GM12878 (cell line): ENCODE data around the gene CHN2. TPM values are rescaled to one million over a fixed set of nuclear protein-coding genes. Genes with fewer than 3 reads are reported as not detected.

ENCODE experiments used
- ATAC-seq: fragments of 200-7000 bp; cut with Tn5 transposase; 3 replicates; pipeline ENCODE4 v1.9.1; 2020; ENCODE audit warnings: mild to moderate bottlenecking, moderate library complexity
- BruUV-seq: library from RNA; stranded (reverse); fragments of 400-500 nt; replicated peaks from 2 replicates; lab custom pipeline; 2021; lab: Mats Ljungman, UMichigan
- CTCF ChIA-PET: fragments of 300-600 bp; sonication (Branson Sonifier 250); formaldehyde crosslinking; extraction: SDS; loops from one replicate; lab custom pipeline; 2021; ENCODE audit warnings: inconsistent platforms; lab: Yijun Ruan, JAX
- POLR2A ChIA-PET: fragments of 350-600 bp; formaldehyde crosslinking; extraction: SDS; loops from one replicate; lab custom pipeline; 2021; ENCODE audit warnings: inconsistent platforms; lab: Charles Lee
- RAD21 ChIA-PET: fragments of 300-600 bp; sonication (Branson Sonifier 250); formaldehyde crosslinking; loops from one replicate; lab custom pipeline; 2023; ENCODE audit warnings: antibody characterized with exemption; ENCODE audit not compliant: unreplicated experiment; lab: Charles Lee
- SMC1A ChIA-PET: fragments of 300-600 bp; sonication (Branson Sonifier 250); formaldehyde crosslinking; loops from one replicate; lab custom pipeline; 2023; ENCODE audit not compliant: unreplicated experiment, uncharacterized antibody; lab: Charles Lee
- DNase-seq: peaks from one replicate; pipeline ENCODE4 v3.0.0-alpha.2; 2011; ENCODE audit warnings: low read depth, low spot score
- FAIRE-seq: peaks from 3 replicates; lab custom pipeline; 2011; peaks lifted over from hg19 to GRCh38; lab: Jason Lieb, UNC
- H2AFZ ChIP-seq: 2 replicates; pipeline ENCODE4 v1.6.0; 2011; ENCODE audit warnings: low read depth, low read length, control low read depth; ENCODE audit not compliant: control insufficient read depth
- H3K27ac ChIP-seq: 2 replicates; pipeline ENCODE4 v1.5.1; 2011; ENCODE audit warnings: control low read depth; ENCODE audit not compliant: control insufficient read depth, insufficient read depth
- H3K27me3 ChIP-seq, 2 experiments: replicated peaks in 1 of 2; 2 replicates each; pipeline versions ENCODE4 v1.6.0 to v1.6.1; 2011; ENCODE audit warnings: low read length in 1 of 2; ENCODE audit not compliant: control insufficient read depth in 2 of 2, insufficient read depth in 2 of 2
- H3K36me3 ChIP-seq, 2 experiments: 2 replicates each; pipeline ENCODE4 v1.5.1; 2011; ENCODE audit warnings: low read length in 1 of 2; ENCODE audit not compliant: control insufficient read depth in 2 of 2, insufficient read depth in 2 of 2
- H3K4me1 ChIP-seq: 2 replicates; pipeline ENCODE4 v1.6.1; 2011; ENCODE audit warnings: mild to moderate bottlenecking, low read length, moderate library complexity, mixed read lengths; ENCODE audit not compliant: control insufficient read depth, insufficient read depth
- H3K4me2 ChIP-seq: 2 replicates; pipeline ENCODE4 v1.6.0; 2011; ENCODE audit warnings: control low read depth; ENCODE audit not compliant: control insufficient read depth, insufficient read depth
- H3K4me3 ChIP-seq: fragments of 200-600 bp; sonication (generic); 2 replicates; pipeline ENCODE4 v1.5.1; 2016
- H3K79me2 ChIP-seq: 2 replicates; pipeline ENCODE4 v1.6.0; 2011; ENCODE audit warnings: low read length; ENCODE audit not compliant: control insufficient read depth, insufficient read depth
- H3K9ac ChIP-seq: 2 replicates; pipeline ENCODE4 v1.8.0; 2011; ENCODE audit warnings: low read length, control low read depth, mixed read lengths; ENCODE audit not compliant: control insufficient read depth, insufficient read depth
- H3K9me3 ChIP-seq: replicated peaks from 3 replicates; pipeline ENCODE4 v1.5.1; 2011; ENCODE audit warnings: mild to moderate bottlenecking, low read length; ENCODE audit not compliant: control insufficient read depth, insufficient read depth
- H4K20me1 ChIP-seq: 2 replicates; pipeline ENCODE4 v1.6.0; 2011; ENCODE audit not compliant: control insufficient read depth, insufficient read depth
- CHD4 ChIP-seq: fragments of 200-600 bp; sonication (generic); IDR thresholded peaks from 2 replicates; pipeline ENCODE4 v1.6.1; 2016; ENCODE audit warnings: mild to moderate bottlenecking
- IRF3 ChIP-seq: fragments of 450-650 bp; IDR thresholded peaks from 2 replicates; pipeline ENCODE4 v1.6.1; 2014; ENCODE audit warnings: mild to moderate bottlenecking
- KLF5 ChIP-seq: fragments of 450-650 bp; IDR thresholded peaks from 2 replicates; pipeline ENCODE4 v1.6.1; 2014; ENCODE audit warnings: mild to moderate bottlenecking; ENCODE audit not compliant: partially characterized antibody
- MYB ChIP-seq: fragments of 150-350 bp; IDR thresholded peaks from 2 replicates; pipeline ENCODE4 v1.6.1; 2014; ENCODE audit warnings: mild to moderate bottlenecking, low read depth, low read length, borderline replicate concordance
- SPI1 ChIP-seq: IDR thresholded peaks from 2 replicates; pipeline ENCODE4 v1.6.1; 2011; ENCODE audit warnings: low read depth, mild to moderate bottlenecking, low read length, moderate library complexity, borderline replicate concordance; ENCODE audit not compliant: insufficient read depth
- ZBTB4 ChIP-seq: fragments of 450-650 bp; formaldehyde crosslinking; IDR thresholded peaks from 2 replicates; pipeline ENCODE4 v1.4.0; 2022; ENCODE audit warnings: mild to moderate bottlenecking, moderate library complexity
- ZNF687 ChIP-seq: fragments of 450-650 bp; IDR thresholded peaks from 2 replicates; pipeline ENCODE4 v1.6.1; 2017; ENCODE audit warnings: mild to moderate bottlenecking, moderate library complexity
- WGBS: methylation state at CpG from one replicate; pipeline ENCODE4 v1.1.6; 2016; ENCODE audit warnings: low lambda C conversion rate; ENCODE audit not compliant: insufficient replicate concordance, insufficient coverage; ENCODE audit errors: missing lambda C conversion rate; 5-methylcytosine and 5-hydroxymethylcytosine counted together
- in situ Hi-C: fragments of 300-500 bp; cut with MboI; formaldehyde crosslinking; loops from 9 replicates; pipeline ENCODE4 v1.14.3; 2018; ENCODE audit warnings: mixed read lengths
- intact Hi-C: fragments of 100-400 bp; cut with micrococcal nuclease; formaldehyde crosslinking; loops from one replicate; pipeline ENCODE4 v1.14.2; 2022; ENCODE audit not compliant: unreplicated experiment
- polyA plus RNA-seq, 11 experiments: library from polyadenylated mRNA; depleted of rRNA in 4 of 11; unstranded in 6 of 11; stranded (reverse) in 5 of 11; fragments of >200 nt; fragmentation: Nextera tagmentation in 4 of 11; fragmentation: Illumina TruSeq in 1 of 11; extraction: Ambion mirVana in 4 of 11; extraction: Trizol in 1 of 11; gene quantifications; 1 replicate in 1 of 11; 2 replicates in 10 of 11; pipeline versions ENCODE4 v1.2.1 to v1.2.3, GENCODE V29; 2011 to 2016; ENCODE audit warnings: inconsistent platforms in 2 of 11, missing spikeins in 2 of 11, low read depth in 1 of 11
- total RNA-seq, 4 experiments: library from RNA; depleted of rRNA in 3 of 4; stranded (reverse); fragments of >200 nt in 3 of 4; fragmentation: Illumina TruSeq in 1 of 4; extraction: Trizol in 1 of 4; gene quantifications; 2 replicates each; pipeline versions ENCODE4 v1.2.1 to v1.2.3, GENCODE V29; 2013 to 2021

Gene CHN2
- total and polyA plus RNA-seq, 10 of the 15 experiments (the other 5 are each of a cell fraction or from before 2014, with no cell fraction given), result 0.11 to 3.8 (median 0.37) TPM; not detected in 2

GRCh38 chr7:29314148-29314547 is 119.6 kb downstream of the CHN2 start:
- in situ Hi-C loops, result no loop called here
- no peak overlapping the region for H3K9ac ChIP-seq

GRCh38 chr7:29315122-29315891 is 120.7 kb downstream of the CHN2 start:
- RAD21 ChIA-PET, result no interaction called here
- 39% methylated on average over 3 of the region's 3 CpGs for WGBS
- Histone ChIP-seq H2AFZ (no peak overlapping the region), H3K4me1 (no peaks in the 10 kb centered on the region), H3K27me3 (no peaks in the 10 kb centered on the region; a peak in 1 of 4 replicates), H3K4me2 (no peak overlapping the region), H3K79me2 (no peaks in the 10 kb centered on the region), H3K4me3 (no peak overlapping the region), H3K36me3 (no peaks in the 10 kb centered on the region), H4K20me1 (no peaks in the 10 kb centered on the region), H3K9me3 (no peaks in the 10 kb centered on the region), H3K9ac (no peak overlapping the region), H3K27ac (no peak overlapping the region)
- in situ Hi-C loops (no loop called here), intact Hi-C loops (no loop called here)
- FAIRE-seq (no peak), DNase-seq (no peak), ATAC-seq (no peak)
- SMC1A ChIA-PET, result no interaction called here
- BruUV-seq, result no TSS peak
- CTCF ChIA-PET, result interaction anchor here (1.3 to 1.5 kb wide), 2 partner anchors 8 to 11 kb away, joined by 3 to 4 read pairs; no protein-coding TSS in a partner anchor
- POLR2A ChIA-PET, result interaction anchor here (0.6 kb wide), 1 partner anchor 122 kb away, joined by 3 read pairs; no protein-coding TSS in a partner anchor
- TF ChIP-seq IRF3 (no peak), ZBTB4 (no peak), MYB (no peak), CHD4 (no peak), ZNF687 (no peak)

More at GRCh38 chr7:29314148-29314547, 119.6 kb downstream of the CHN2 start:
- intact Hi-C loops, result no loop called here
- no peak overlapping the region for H2AFZ ChIP-seq
- no peak overlapping the region for H3K27ac ChIP-seq
- no TSS peak for BruUV-seq
- H3K79me2 ChIP-seq, result no peaks in the 10 kb centered on the region
- FAIRE-seq, result no peak
- ChIA-PET SMC1A (no interaction called here), CTCF (no interaction called here), POLR2A (no interaction called here), RAD21 (interaction anchor here (1.0 kb wide), 1 partner anchor 124 kb away, joined by 3 read pairs; no protein-coding TSS in a partner anchor)
- H3K4me1 ChIP-seq, result no peaks in the 10 kb centered on the region
- 0% methylated on average over 1 of the region's 1 CpG for WGBS
- TF ChIP-seq SPI1 (peak; percentile 19; the same call in 1 of the 2 replicates), KLF5 (no peak)
- ATAC-seq, result no peak
- DNase-seq, result no peak
- no peaks in the 10 kb centered on the region for H3K9me3 ChIP-seq
- no peaks in the 10 kb centered on the region; a peak in 1 of 4 replicates for H3K27me3 ChIP-seq
- no peaks in the 10 kb centered on the region for H3K36me3 ChIP-seq
- no peaks in the 10 kb centered on the region for H4K20me1 ChIP-seq
- H3K4me3 ChIP-seq, result no peak overlapping the region
- H3K4me2 ChIP-seq, result no peak overlapping the region
